Measurements from ENCODE around the gene PHLPP2.

Gene PHLPP2

GRCh38 chr16:71767060-71767900 lies 42.8 kb upstream of the PHLPP2 start:
- no peaks in the 10 kb centered on the region for H3K9me3 ChIP-seq (ENCODE audit: insufficient read depth, low read length, severe bottlenecking)
- no peak overlapping the region for H3K9ac ChIP-seq (ENCODE audit: low read depth, low read length)
- peaks cover 77% of the 10 kb centered on the region for H3K36me3 ChIP-seq (ENCODE audit: insufficient read depth, low read length)
- TF ChIP-seq EZH2 (IDR thresholded peaks at IDR 0.05; ENCODE audit: borderline replicate concordance, low read depth, low read length, severe bottlenecking) (no peak), CTCF (IDR thresholded peaks at IDR 0.05; ENCODE audit: borderline replicate concordance, extremely low read depth, low read length, poor library complexity, severe bottlenecking) (no peak)
- H3K4me3 ChIP-seq (ENCODE audit: low read depth in 1 of 2, low read length in 2 of 2) = no peak overlapping the region
- H3K27ac ChIP-seq (ENCODE audit: low read length) = no peak overlapping the region
- no peaks in the 10 kb centered on the region for H3K79me2 ChIP-seq (ENCODE audit: insufficient read depth, low read length)
- H3K27me3 ChIP-seq (ENCODE audit: insufficient read depth, low read length, poor library complexity) = no peaks in the 10 kb centered on the region
- no peak overlapping the region for H2AFZ ChIP-seq (ENCODE audit: low read depth, low read length)
- H3K4me2 ChIP-seq (ENCODE audit: insufficient read depth, low read length) = no peak overlapping the region
- H4K20me1 ChIP-seq (ENCODE audit: insufficient read depth, low read length) = no peaks in the 10 kb centered on the region
- no peak for ATAC-seq (ENCODE audit: insufficient read depth, low read depth)
- H3K4me1 ChIP-seq (ENCODE audit: insufficient read depth, low read length) = no peaks in the 10 kb centered on the region
- DNase-seq = no peak

GRCh38 chr16:71762186-71762585 lies 37.7 kb upstream of the PHLPP2 start:
- TF ChIP-seq EZH2 (IDR thresholded peaks at IDR 0.05; ENCODE audit: borderline replicate concordance, low read depth, low read length, severe bottlenecking) (no peak), CTCF (IDR thresholded peaks at IDR 0.05; ENCODE audit: borderline replicate concordance, extremely low read depth, low read length, poor library complexity, severe bottlenecking) (no peak)
- Histone ChIP-seq H4K20me1 (ENCODE audit: insufficient read depth, low read length) (no peaks in the 10 kb centered on the region), H3K9me3 (ENCODE audit: insufficient read depth, low read length, severe bottlenecking) (no peaks in the 10 kb centered on the region), H3K4me1 (ENCODE audit: insufficient read depth, low read length) (no peaks in the 10 kb centered on the region), H3K9ac (ENCODE audit: low read depth, low read length) (no peak overlapping the region), H3K27me3 (ENCODE audit: insufficient read depth, low read length, poor library complexity) (no peaks in the 10 kb centered on the region), H3K36me3 (ENCODE audit: insufficient read depth, low read length) (peaks cover 73% of the 10 kb centered on the region), H3K4me2 (ENCODE audit: insufficient read depth, low read length) (no peak overlapping the region), H2AFZ (ENCODE audit: low read depth, low read length) (no peak overlapping the region), H3K4me3 (ENCODE audit: low read depth in 1 of 2, low read length in 2 of 2) (no peak overlapping the region), H3K27ac (ENCODE audit: low read length) (no peak overlapping the region), H3K79me2 (ENCODE audit: insufficient read depth, low read length) (no peaks in the 10 kb centered on the region)
- DNase-seq (no peak), ATAC-seq (ENCODE audit: insufficient read depth, low read depth) (no peak)

- Histone ChIP-seq H3K9me3 (ENCODE audit: insufficient read depth, low read length, severe bottlenecking) (no peaks in the 10 kb centered on the region), H3K4me1 (ENCODE audit: insufficient read depth, low read length) (no peaks in the 10 kb centered on the region), H3K9ac (ENCODE audit: low read depth, low read length) (no peak overlapping the region), H2AFZ (ENCODE audit: low read depth, low read length) (no peak overlapping the region), H4K20me1 (ENCODE audit: insufficient read depth, low read length) (no peaks in the 10 kb centered on the region), H3K4me2 (ENCODE audit: insufficient read depth, low read length) (no peak overlapping the region), H3K79me2 (ENCODE audit: insufficient read depth, low read length) (no peaks in the 10 kb centered on the region), H3K27ac (ENCODE audit: low read length) (no peak overlapping the region), H3K4me3 (ENCODE audit: low read depth in 1 of 2, low read length in 2 of 2) (no peak overlapping the region), H3K27me3 (ENCODE audit: insufficient read depth, low read length, poor library complexity) (no peaks in the 10 kb centered on the region), H3K36me3 (ENCODE audit: insufficient read depth, low read length) (peaks cover 76% of the 10 kb centered on the region)
- no peak for DNase-seq
- ATAC-seq (ENCODE audit: insufficient read depth, low read depth) = no peak
- no peak for TF ChIP-seq CTCF (IDR thresholded peaks at IDR 0.05; ENCODE audit: borderline replicate concordance, extremely low read depth, low read length, poor library complexity, severe bottlenecking)
- TF ChIP-seq EZH2 (IDR thresholded peaks at IDR 0.05; ENCODE audit: borderline replicate concordance, low read depth, low read length, severe bottlenecking) = no peak
These were observed 36.6 kb upstream of the PHLPP2 start for GRCh38 chr16:71761097-71761496.

All from DND-41 (cell line).